ENCODE measurements around the gene ITCH. TPM values are rescaled to one million over a fixed set of nuclear protein-coding genes. Genes with fewer than 3 reads are reported as not detected.
"Not testable (repeated sequence)": the region's sequence is repeated elsewhere in the genome, so short reads cannot be mapped to it uniquely, and the experiment has no call there.

Gene ITCH
- total RNA-seq, 2 donors from 2014 or later = 35.6 to 40.2 TPM

DNA sequence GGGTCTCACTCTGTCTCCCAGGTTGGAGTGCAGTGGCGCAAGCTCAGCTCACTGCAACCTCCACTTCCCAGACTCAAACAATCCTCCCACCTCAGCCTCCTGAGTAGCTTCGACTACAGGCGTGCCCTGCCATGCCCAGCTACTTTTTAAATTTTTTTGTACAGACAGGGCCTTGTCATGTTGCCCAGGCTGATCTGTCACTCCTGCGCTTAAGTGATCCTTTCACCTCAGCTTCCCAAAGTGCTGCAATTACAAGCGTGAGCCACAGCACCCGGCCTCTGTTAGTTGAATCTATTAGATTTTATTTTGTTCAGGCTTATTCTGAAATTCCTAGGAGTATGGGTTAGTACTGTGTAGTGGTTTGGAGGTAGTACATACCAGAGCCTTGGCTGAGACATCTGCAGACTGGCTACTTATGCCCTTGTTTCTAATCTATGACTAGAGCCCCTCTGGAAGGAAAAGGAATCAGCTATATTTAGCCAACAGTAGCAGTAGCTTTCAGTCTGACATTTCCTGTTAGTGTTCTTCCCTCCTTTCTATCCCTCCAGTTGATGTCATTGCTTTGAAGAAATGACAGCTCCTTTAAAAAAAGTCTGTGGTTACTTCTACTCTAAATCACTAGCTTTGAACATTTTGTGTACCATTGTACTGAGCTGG lies 74.4 kb downstream of the ITCH start:
- Histone ChIP-seq H3K4me1 (peaks cover 0 to 31% of the 10 kb centered on the region in 2 donors), H3K27ac (peak overlapping the region; percentile 54 to 66), H3K9me3 (no peaks in the 10 kb centered on the region), H3K36me3 (peaks cover 25% of the 10 kb centered on the region), H3K27me3 (no peaks in the 10 kb centered on the region), H3K4me3 (no peak overlapping the region)
- no peak for DNase-seq (ENCODE audit: low spot score)
- TF ChIP-seq, protein P1, sequence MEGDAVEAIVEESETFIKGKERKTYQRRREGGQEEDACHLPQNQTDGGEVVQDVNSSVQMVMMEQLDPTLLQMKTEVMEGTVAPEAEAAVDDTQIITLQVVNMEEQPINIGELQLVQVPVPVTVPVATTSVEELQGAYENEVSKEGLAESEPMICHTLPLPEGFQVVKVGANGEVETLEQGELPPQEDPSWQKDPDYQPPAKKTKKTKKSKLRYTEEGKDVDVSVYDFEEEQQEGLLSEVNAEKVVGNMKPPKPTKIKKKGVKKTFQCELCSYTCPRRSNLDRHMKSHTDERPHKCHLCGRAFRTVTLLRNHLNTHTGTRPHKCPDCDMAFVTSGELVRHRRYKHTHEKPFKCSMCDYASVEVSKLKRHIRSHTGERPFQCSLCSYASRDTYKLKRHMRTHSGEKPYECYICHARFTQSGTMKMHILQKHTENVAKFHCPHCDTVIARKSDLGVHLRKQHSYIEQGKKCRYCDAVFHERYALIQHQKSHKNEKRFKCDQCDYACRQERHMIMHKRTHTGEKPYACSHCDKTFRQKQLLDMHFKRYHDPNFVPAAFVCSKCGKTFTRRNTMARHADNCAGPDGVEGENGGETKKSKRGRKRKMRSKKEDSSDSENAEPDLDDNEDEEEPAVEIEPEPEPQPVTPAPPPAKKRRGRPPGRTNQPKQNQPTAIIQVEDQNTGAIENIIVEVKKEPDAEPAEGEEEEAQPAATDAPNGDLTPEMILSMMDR (IDR thresholded peaks at IDR 0.05) = no peak

DNA sequence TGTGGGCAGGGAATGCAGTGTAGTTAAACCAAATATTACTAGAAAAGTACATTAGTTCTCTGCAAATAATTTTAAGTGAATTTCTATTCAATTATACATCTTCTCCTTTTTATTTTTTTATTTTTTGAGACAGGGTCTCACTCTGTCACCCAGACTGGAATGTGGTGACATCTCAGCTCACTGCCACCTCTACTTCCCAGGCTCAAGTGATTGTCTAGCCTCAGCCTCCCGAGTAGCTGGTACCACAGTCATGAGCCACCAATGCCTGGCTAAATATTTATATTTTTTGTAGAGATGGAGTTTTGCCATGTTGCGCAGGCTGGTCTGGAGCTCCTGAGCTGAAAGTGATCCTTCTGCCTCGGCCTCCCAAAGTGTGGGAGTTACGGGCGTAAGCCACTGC lies 76.1 kb downstream of the ITCH start:
- no peaks in the 10 kb centered on the region for H3K9me3 ChIP-seq
- TF ChIP-seq, protein P1 (IDR thresholded peaks at IDR 0.05) = no peak
- H3K27ac ChIP-seq = peak overlapping the region in 1 of 2 donors; percentile 13
- peaks cover 41% of the 10 kb centered on the region for H3K36me3 ChIP-seq
- DNase-seq (ENCODE audit: low spot score) = no peak
- no peak overlapping the region for H3K4me3 ChIP-seq
- no peaks in the 10 kb centered on the region for H3K27me3 ChIP-seq
- H3K4me1 ChIP-seq = peaks cover 0 to 31% of the 10 kb centered on the region in 2 donors

DNA sequence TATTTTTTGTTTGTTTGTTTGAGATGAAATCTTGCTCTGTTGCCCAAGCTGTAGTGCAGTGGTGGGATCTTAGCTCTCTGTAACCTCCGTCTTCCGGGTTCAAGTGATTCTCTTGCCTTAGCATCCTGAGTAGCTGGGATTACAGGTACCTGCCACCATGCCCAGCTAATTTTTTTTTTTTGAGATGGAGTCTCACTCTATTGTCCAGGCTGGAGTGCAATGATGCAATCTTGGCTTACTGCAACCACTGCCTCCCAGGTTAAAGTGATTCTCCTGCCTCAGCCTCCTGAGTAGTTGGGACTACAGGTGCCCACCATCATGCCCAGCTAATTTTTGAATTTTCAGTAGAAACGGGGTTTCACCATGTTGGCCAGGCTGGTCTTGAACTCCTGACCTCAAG lies 78.3 kb downstream of the ITCH start:
- Histone ChIP-seq H3K36me3 (peaks cover 48% of the 10 kb centered on the region), H3K4me1 (peaks cover 0 to 21% of the 10 kb centered on the region in 2 donors)
- not testable (repeated sequence) for H3K9me3 ChIP-seq; DNase-seq (ENCODE audit: low spot score); H3K27me3 ChIP-seq; H3K4me3 ChIP-seq; H3K27ac ChIP-seq

DNA sequence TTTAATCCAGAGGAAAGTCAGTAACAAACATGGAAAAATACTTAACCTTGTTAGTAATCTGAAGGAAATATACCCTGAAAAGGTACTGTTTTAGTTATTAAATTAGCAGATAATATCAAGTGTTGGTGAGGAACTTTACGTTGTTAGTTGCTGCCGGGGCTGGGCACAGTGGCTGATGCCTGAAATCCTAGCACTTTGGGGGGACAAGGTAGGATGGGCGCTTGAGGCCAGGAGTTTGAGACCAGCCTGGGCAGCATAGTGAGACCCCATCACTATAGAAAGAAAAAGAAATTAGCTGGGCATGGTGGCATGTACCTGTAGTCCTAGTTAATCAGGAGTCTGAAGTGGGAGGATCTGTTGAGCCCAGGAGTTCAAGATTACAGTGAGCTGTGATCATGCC lies 80.5 kb downstream of the ITCH start:
- Histone ChIP-seq H3K36me3 (peaks cover 58% of the 10 kb centered on the region), H3K27ac (no peak overlapping the region), H3K4me3 (no peak overlapping the region), H3K4me1 (no peaks in the 10 kb centered on the region), H3K27me3 (no peaks in the 10 kb centered on the region), H3K9me3 (no peaks in the 10 kb centered on the region)
- TF ChIP-seq, protein P1 (IDR thresholded peaks at IDR 0.05) = no peak
- no peak for DNase-seq (ENCODE audit: low spot score)

DNA sequence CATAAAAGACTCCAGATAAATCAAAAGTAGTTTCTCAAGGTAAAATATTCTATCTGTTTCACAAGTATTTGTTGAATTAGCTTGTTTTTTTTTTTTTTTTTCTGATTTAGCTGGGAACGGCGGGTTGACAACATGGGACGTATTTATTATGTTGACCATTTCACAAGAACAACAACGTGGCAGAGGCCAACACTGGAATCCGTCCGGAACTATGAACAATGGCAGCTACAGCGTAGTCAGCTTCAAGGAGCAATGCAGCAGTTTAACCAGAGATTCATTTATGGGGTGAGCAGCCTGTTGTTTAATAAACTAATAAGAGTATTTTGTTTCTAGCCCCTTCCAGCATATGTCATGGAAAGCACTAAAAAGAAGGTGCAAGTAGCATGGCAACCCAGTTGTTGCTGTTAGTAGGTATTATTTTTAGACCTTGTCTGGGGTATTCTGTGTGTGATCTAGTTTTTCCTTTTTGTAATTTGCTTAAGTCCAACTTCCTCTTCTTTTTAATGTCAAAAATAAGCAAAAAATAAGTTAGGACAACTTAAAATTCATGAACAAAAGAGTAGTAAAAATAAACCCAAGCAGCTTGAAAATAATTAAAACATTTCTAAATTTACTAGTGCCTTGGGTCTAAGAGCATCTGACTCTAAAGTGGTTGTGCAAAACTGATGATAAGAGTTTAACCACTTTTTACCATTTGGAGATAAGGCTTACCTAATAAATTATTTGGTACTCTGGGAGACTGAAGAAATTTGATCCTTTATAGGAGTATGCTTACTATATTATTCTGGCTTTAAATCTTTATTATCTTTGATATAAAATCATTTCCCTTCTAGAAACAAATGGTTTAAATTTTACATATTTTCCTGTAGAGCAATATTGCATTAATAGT lies 82.3 kb downstream of the ITCH start:
- H3K27ac ChIP-seq = no peak overlapping the region
- H3K9me3 ChIP-seq = no peaks in the 10 kb centered on the region
- no peaks in the 10 kb centered on the region for H3K27me3 ChIP-seq
- no peak for DNase-seq (ENCODE audit: low spot score)
- H3K4me3 ChIP-seq = no peak overlapping the region
- TF ChIP-seq, protein P1 (IDR thresholded peaks at IDR 0.05) = no peak
- H3K36me3 ChIP-seq = peaks cover 63% of the 10 kb centered on the region
- H3K4me1 ChIP-seq = no peaks in the 10 kb centered on the region

DNA sequence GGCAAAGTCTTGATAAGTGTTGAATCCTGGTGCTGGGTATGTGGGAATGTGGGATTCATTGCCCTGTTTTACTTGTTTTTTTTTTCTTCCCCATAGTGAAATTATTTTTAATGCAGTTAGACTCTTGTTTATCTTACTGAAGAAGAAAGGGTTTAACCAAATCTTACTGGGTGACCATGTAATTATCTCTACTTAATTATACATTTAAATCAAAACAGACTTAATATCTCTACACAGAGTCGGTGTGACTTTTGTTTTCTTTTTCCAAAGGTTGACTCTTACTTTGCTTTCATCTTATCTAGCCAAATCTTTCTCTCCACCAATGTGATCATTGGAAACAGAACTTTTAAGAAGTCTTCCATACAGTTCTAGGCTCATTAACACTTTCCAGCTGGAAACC lies 85.4 kb downstream of the ITCH start:
- no peak for DNase-seq (ENCODE audit: low spot score)
- TF ChIP-seq, protein P1 (IDR thresholded peaks at IDR 0.05) = no peak
- Histone ChIP-seq H3K36me3 (peaks cover 47% of the 10 kb centered on the region), H3K4me3 (no peak overlapping the region), H3K27me3 (no peaks in the 10 kb centered on the region), H3K27ac (no peak overlapping the region), H3K4me1 (no peaks in the 10 kb centered on the region), H3K9me3 (no peaks in the 10 kb centered on the region)
